ENCODE results near the gene CUL3. TPM values are rescaled to one million over a fixed set of nuclear protein-coding genes. Genes with fewer than 3 reads are reported as not detected.
"Not testable (repeated sequence)": the region's sequence is repeated elsewhere in the genome, so short reads cannot be mapped to it uniquely, and the experiment has no call there.

Gene CUL3
- total RNA-seq, 1 donor from 2014 or later: 66.0 TPM

- intact Hi-C loops (cut with DNase I): no loop called here
- DNase-seq (ENCODE audit: low spot score): no peak
These were observed 86.2 kb downstream of the CUL3 start for GRCh38 chr2:224498991-224499390.

- no peak for DNase-seq (ENCODE audit: low spot score)
- intact Hi-C loops (cut with DNase I): no loop called here
These were observed 92.6 kb downstream of the CUL3 start for GRCh38 chr2:224492531-224492930.

- intact Hi-C loops (cut with DNase I); DNase-seq (ENCODE audit: low spot score): not testable (repeated sequence)
These were observed 97.2 kb downstream of the CUL3 start for GRCh38 chr2:224487940-224488339.

GRCh38 chr2:224485081-224486014 is 99.8 kb downstream of the CUL3 start:
- intact Hi-C loops (cut with DNase I); DNase-seq (ENCODE audit: low spot score): not testable (repeated sequence)

GRCh38 chr2:224479826-224480225 is 105.3 kb downstream of the CUL3 start:
- intact Hi-C loops (cut with DNase I): no loop called here
- DNase-seq (ENCODE audit: low spot score): no peak

GRCh38 chr2:224472827-224473226 is 112.3 kb downstream of the CUL3 start:
- intact Hi-C loops (cut with DNase I): no loop called here

GRCh38 chr2:224472137-224472536 is 113.0 kb downstream of the CUL3 start:
- no peak for DNase-seq (ENCODE audit: low spot score)
- intact Hi-C loops (cut with DNase I): no loop called here

More at GRCh38 chr2:224472827-224473226, 112.3 kb downstream of the CUL3 start:
- no peak for DNase-seq (ENCODE audit: low spot score)

GRCh38 chr2:224469374-224469964 is 115.7 kb downstream of the CUL3 start:
- intact Hi-C loops (cut with DNase I): no loop called here
- DNase-seq (ENCODE audit: low spot score): no peak

- intact Hi-C loops (cut with DNase I): no loop called here
- DNase-seq (ENCODE audit: low spot score): no peak
These were observed 118.8 kb downstream of the CUL3 start for GRCh38 chr2:224466304-224466895.

GRCh38 chr2:224461391-224461790 is 123.8 kb downstream of the CUL3 start:
- intact Hi-C loops (cut with DNase I): no loop called here
- DNase-seq (ENCODE audit: low spot score): no peak

- no peak for DNase-seq (ENCODE audit: low spot score)
- intact Hi-C loops (cut with DNase I): loop anchor here (10.0 kb wide), 1 partner anchor 187 kb away; no protein-coding TSS in a partner anchor
These were observed 127.6 kb downstream of the CUL3 start for GRCh38 chr2:224457408-224458096.

- intact Hi-C loops (cut with DNase I): loop anchor here (5.0 to 10.0 kb wide), 2 partner anchors 87 to 191 kb away; no protein-coding TSS in a partner anchor
- DNase-seq (ENCODE audit: low spot score): no peak
These were observed 131.3 kb downstream of the CUL3 start for GRCh38 chr2:224453892-224454291.

- no peak for DNase-seq (ENCODE audit: low spot score)
- intact Hi-C loops (cut with DNase I): loop anchor here (5.0 to 10.0 kb wide), 2 partner anchors 82 to 195 kb away; no protein-coding TSS in a partner anchor
These were observed 135.7 kb downstream of the CUL3 start for GRCh38 chr2:224449212-224450147.

- intact Hi-C loops (cut with DNase I): no loop called here
These were observed 136.9 kb downstream of the CUL3 start for GRCh38 chr2:224448236-224448635.

GRCh38 chr2:224444783-224445182 is 140.4 kb downstream of the CUL3 start:
- intact Hi-C loops (cut with DNase I): no loop called here
- DNase-seq (ENCODE audit: low spot score): no peak

More at GRCh38 chr2:224448236-224448635, 136.9 kb downstream of the CUL3 start:
- DNase-seq (ENCODE audit: low spot score): no peak

- DNase-seq (ENCODE audit: low spot score): no peak
- intact Hi-C loops (cut with DNase I): no loop called here
These were observed 141.1 kb downstream of the CUL3 start for GRCh38 chr2:224444021-224444420.

- intact Hi-C loops (cut with DNase I): no loop called here
- DNase-seq (ENCODE audit: low spot score): no peak
These were observed 142.8 kb downstream of the CUL3 start for GRCh38 chr2:224442071-224442967.

- intact Hi-C loops (cut with DNase I): no loop called here
- no peak for DNase-seq (ENCODE audit: low spot score)
These were observed 144.2 kb downstream of the CUL3 start for GRCh38 chr2:224440988-224441387.

Data from cardiac septum (tissue), 1 donor.